Measurements from ENCODE around the gene SURF6. TPM values are rescaled to one million over a fixed set of nuclear protein-coding genes. Genes with fewer than 3 reads are reported as not detected.
"Not testable (repeated sequence)": the region's sequence is repeated elsewhere in the genome, so short reads cannot be mapped to it uniquely, and the experiment has no call there.

The SURF6 gene
- total RNA-seq, 1 experiment from 2014 or later = 56.3 TPM

DNA sequence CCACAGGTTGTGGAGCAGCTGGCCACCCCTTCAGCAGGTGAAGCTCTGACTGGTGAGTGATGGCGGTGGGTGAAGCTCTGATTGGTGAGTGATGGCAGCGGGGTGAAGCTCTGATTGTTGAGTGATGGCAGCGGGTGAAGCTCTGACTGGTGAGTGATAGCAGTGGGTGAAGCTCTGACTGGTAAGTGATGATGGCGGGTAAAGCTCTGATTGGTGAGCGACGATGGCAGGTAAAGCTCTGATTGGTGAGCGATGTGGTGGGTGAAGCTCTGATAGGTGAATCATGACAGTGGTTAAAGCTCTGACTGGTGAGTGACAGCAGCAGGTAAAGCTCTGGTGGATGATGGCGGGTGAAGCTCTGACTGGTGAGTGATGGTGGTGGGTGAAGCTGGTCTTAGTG is 51.6 kb downstream of the SURF6 start:
- H3K79me2 ChIP-seq (ENCODE audit: insufficient read depth, low read length) = no peaks in the 10 kb centered on the region
- H3K4me2 ChIP-seq (ENCODE audit: insufficient read depth, insufficient read length, low read length) = no peak overlapping the region
- Mint-ChIP-seq H3K36me3 (ENCODE audit: insufficient read depth in 1 of 3, low read depth in 3 of 3) (peaks cover 0 to 3% (median 2%) of the 10 kb centered on the region in 3 experiments; a peak in 2 of 7 replicates), H3K27ac (no peak overlapping the region), H3K4me3 (no peak overlapping the region), H3K27me3 (ENCODE audit: low read depth) (peaks cover 14% of the 10 kb centered on the region), H3K4me1 (peaks cover 0 to 3% of the 10 kb centered on the region in 2 experiments; a peak in 1 of 4 replicates), H3K9me3 (peaks cover 29% of the 10 kb centered on the region in 2 experiments)
- H3K79me1 ChIP-seq (ENCODE audit: insufficient read depth, low read depth, low read length, poor library complexity, severe bottlenecking) = no peaks in the 10 kb centered on the region
- H4K20me1 ChIP-seq (ENCODE audit: control insufficient read depth, insufficient read depth, insufficient read length) = no peaks in the 10 kb centered on the region
- H2BK12ac ChIP-seq (ENCODE audit: insufficient read length, low read depth, low read length) = no peak overlapping the region
- no peak overlapping the region; the same call in 1 of the 2 replicates for H3K14ac ChIP-seq (ENCODE audit: insufficient read depth, low read length)
- no peak for DNase-seq
- H2BK120ac ChIP-seq (ENCODE audit: low read depth, low read length, poor library complexity, severe bottlenecking) = no peak overlapping the region
- no peak overlapping the region for H2BK5ac ChIP-seq (ENCODE audit: insufficient read length, low read length)
- H2AFZ ChIP-seq (ENCODE audit: low read length) = no peak overlapping the region
- H3K23me2 ChIP-seq (ENCODE audit: insufficient read length, low read depth, low read length, poor library complexity, severe bottlenecking) = no peaks in the 10 kb centered on the region
- H3K9me3 ChIP-seq (ENCODE audit: control insufficient read depth, low read depth, low read length) = no peaks in the 10 kb centered on the region
- WGBS (ENCODE audit: extremely low coverage, insufficient read length, low lambda C conversion rate) = no CpG with 5 or more reads among the region's 8 CpGs
- no peak overlapping the region for H3K18ac ChIP-seq (ENCODE audit: insufficient read length, low read depth, low read length)
- no peak overlapping the region for H2BK20ac ChIP-seq (ENCODE audit: low read depth, low read length, poor library complexity, severe bottlenecking)
- H3K4me1 ChIP-seq (ENCODE audit: insufficient read depth, low read length) = no peaks in the 10 kb centered on the region
- no peak overlapping the region for H2AK5ac ChIP-seq (ENCODE audit: insufficient read length, low read length)
- no peak overlapping the region for H4K8ac ChIP-seq (replicated peaks; ENCODE audit: insufficient read length, low read depth, low read length)
- no peaks in the 10 kb centered on the region for H3K27me3 ChIP-seq (ENCODE audit: insufficient read depth, low read length)
- TF ChIP-seq, protein P1, sequence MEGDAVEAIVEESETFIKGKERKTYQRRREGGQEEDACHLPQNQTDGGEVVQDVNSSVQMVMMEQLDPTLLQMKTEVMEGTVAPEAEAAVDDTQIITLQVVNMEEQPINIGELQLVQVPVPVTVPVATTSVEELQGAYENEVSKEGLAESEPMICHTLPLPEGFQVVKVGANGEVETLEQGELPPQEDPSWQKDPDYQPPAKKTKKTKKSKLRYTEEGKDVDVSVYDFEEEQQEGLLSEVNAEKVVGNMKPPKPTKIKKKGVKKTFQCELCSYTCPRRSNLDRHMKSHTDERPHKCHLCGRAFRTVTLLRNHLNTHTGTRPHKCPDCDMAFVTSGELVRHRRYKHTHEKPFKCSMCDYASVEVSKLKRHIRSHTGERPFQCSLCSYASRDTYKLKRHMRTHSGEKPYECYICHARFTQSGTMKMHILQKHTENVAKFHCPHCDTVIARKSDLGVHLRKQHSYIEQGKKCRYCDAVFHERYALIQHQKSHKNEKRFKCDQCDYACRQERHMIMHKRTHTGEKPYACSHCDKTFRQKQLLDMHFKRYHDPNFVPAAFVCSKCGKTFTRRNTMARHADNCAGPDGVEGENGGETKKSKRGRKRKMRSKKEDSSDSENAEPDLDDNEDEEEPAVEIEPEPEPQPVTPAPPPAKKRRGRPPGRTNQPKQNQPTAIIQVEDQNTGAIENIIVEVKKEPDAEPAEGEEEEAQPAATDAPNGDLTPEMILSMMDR (conservative IDR thresholded peaks at IDR 0.05) = no peak
- no peak overlapping the region for H2BK15ac ChIP-seq (ENCODE audit: low read depth, low read length)
- no peak overlapping the region for H4K5ac ChIP-seq (ENCODE audit: insufficient read length, low read depth, low read length)
- no peak overlapping the region for H3K27ac ChIP-seq (ENCODE audit: insufficient read length, low read depth, low read length)
- H3K9ac ChIP-seq (ENCODE audit: extremely low read depth, insufficient read length, low read length) = no peak overlapping the region
- H4K91ac ChIP-seq (ENCODE audit: insufficient read length, low read depth, low read length) = no peak overlapping the region
- H3T11ph ChIP-seq (ENCODE audit: low read length) = no peak overlapping the region
- no peak overlapping the region for H3K56ac ChIP-seq (ENCODE audit: insufficient read length, low read depth, low read length)
- no peak overlapping the region for H3K4ac ChIP-seq (ENCODE audit: low read depth, low read length)
- no peak overlapping the region for H3K23ac ChIP-seq (ENCODE audit: insufficient read length, low read depth, low read length)

DNA sequence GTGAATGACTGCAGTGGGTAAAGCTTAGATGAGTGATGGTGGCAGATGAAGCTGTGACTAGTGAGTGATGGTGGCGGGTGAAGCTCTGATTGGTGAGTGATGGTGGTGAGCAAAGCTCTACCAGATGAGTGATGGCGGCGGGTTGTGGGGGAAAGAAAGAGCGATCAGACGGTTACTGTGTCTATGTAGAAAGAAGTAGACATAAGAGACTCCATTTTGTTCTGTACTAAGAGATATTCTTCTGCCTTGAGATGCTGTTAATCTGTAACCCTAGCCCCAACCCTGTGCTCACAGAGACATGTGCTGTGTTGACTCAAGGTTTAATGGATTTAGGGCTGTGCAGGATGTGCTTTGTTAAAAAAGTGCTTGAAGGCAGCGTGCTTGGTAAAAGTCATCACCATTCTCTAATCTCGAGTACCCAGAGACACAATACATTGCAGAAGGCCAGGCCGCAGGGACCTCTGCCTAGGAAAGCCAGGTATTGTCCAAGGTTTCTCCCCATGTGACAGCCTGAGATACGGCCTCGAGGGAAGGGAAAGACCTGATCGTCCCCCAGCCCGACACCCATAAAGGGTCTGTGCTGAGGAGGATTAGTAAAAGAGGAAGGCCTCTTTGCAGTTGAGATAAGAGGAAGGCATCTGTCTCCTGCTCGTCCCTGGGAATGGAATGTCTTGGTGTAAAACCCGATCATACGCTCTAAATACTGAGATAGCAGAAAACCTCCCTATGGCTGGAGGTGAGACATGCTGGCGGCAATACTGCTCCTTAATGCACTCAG is 52.5 kb downstream of the SURF6 start:
- H2AK5ac ChIP-seq (ENCODE audit: insufficient read length, low read length); H3K9ac ChIP-seq (ENCODE audit: extremely low read depth, insufficient read length, low read length); H3K27ac ChIP-seq (ENCODE audit: insufficient read length, low read depth, low read length); H3K23me2 ChIP-seq (ENCODE audit: insufficient read length, low read depth, low read length, poor library complexity, severe bottlenecking); H3K4me2 ChIP-seq (ENCODE audit: insufficient read depth, insufficient read length, low read length); H3K4me1 ChIP-seq (ENCODE audit: insufficient read depth, low read length); H3K4me3 Mint-ChIP-seq; H3K79me2 ChIP-seq (ENCODE audit: insufficient read depth, low read length); H3K27ac Mint-ChIP-seq; H2BK12ac ChIP-seq (ENCODE audit: insufficient read length, low read depth, low read length); H2BK120ac ChIP-seq (ENCODE audit: low read depth, low read length, poor library complexity, severe bottlenecking); H3K79me1 ChIP-seq (ENCODE audit: insufficient read depth, low read depth, low read length, poor library complexity, severe bottlenecking); H3K36me3 Mint-ChIP-seq (ENCODE audit: insufficient read depth in 1 of 3, low read depth in 3 of 3); H2BK15ac ChIP-seq (ENCODE audit: low read depth, low read length); H3K4me1 Mint-ChIP-seq; H3K14ac ChIP-seq (ENCODE audit: insufficient read depth, low read length); H2BK20ac ChIP-seq (ENCODE audit: low read depth, low read length, poor library complexity, severe bottlenecking); H4K5ac ChIP-seq (ENCODE audit: insufficient read length, low read depth, low read length); H4K20me1 ChIP-seq (ENCODE audit: control insufficient read depth, insufficient read depth, insufficient read length); DNase-seq; H2BK5ac ChIP-seq (ENCODE audit: insufficient read length, low read length); H3K9me3 ChIP-seq (ENCODE audit: control insufficient read depth, low read depth, low read length); H3K23ac ChIP-seq (ENCODE audit: insufficient read length, low read depth, low read length); H3K56ac ChIP-seq (ENCODE audit: insufficient read length, low read depth, low read length); H3K4ac ChIP-seq (ENCODE audit: low read depth, low read length); H2AFZ ChIP-seq (ENCODE audit: low read length); H4K8ac ChIP-seq (replicated peaks; ENCODE audit: insufficient read length, low read depth, low read length); H4K91ac ChIP-seq (ENCODE audit: insufficient read length, low read depth, low read length); H3K27me3 ChIP-seq (ENCODE audit: insufficient read depth, low read length); H3K18ac ChIP-seq (ENCODE audit: insufficient read length, low read depth, low read length); H3T11ph ChIP-seq (ENCODE audit: low read length): not testable (repeated sequence)
- no CpG with 5 or more reads among the region's 16 CpGs for WGBS (ENCODE audit: extremely low coverage, insufficient read length, low lambda C conversion rate)
- peaks cover 25 to 26% of the 10 kb centered on the region in 2 experiments for H3K9me3 Mint-ChIP-seq
- peaks cover 23% of the 10 kb centered on the region for H3K27me3 Mint-ChIP-seq (ENCODE audit: low read depth)

Measured in H9 (cell line).